ENCODE results near the gene SPI1.
A peak's percentile ranks its signal among the peaks of the same experiment; 100 is the strongest.
"Not testable (repeated sequence)": the region's sequence is repeated elsewhere in the genome, so short reads cannot be mapped to it uniquely, and the experiment has no call there.

Gene SPI1

DNA sequence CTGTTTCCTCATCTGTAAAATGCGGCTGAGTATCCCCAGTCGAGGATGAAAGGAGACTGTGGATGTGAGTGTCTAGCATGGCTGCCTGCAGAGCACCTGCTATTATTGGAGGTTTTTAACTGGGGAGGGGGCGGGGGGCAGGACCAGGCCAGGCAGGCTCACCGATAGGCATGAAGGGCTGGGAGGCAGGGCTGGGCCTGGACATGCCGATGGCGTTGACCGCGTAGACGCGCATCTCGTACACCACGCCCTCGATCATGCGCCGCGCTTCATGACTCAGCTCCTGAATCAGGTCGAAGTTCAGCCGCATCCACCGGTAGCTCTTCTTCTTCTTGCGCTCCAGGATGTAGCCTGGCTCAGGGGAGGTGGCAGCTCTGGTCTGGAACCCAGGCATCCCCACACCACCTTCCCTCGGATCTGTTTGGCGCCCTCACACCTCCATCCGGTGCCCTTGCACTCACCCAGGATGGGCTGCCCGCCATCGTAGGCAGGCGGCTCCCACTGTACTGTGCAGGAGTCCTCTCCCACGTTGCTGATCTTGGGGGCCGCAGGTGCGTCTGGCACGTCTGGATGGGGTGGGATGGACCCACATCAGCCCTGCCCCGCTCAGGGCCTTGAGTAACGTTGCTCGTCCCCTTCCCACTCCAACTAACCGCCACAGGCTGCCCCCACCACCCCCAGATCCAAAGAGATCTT lies 41.0 kb downstream of the SPI1 start:
- no peak for DNase-seq

DNA sequence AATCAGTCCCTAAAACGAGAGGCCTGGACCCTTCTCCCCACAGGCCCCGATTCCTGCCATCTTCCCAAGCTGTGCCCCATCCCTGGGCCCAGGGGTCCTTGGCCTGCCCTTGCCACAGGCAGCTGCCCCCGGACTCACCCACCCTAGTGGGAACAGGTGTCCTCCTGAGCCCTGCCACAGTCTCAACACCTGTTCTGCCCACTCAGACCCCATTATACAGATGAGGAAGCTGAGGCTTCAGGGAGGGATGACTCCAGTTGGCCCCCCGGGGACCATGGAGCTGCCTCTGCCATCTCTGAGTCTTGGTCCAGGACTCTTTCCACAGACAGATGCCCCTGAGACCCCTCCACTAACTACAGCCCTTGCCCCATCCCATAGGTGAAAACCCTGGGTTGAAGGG lies 41.8 kb downstream of the SPI1 start:
- DNase-seq = no peak

DNA sequence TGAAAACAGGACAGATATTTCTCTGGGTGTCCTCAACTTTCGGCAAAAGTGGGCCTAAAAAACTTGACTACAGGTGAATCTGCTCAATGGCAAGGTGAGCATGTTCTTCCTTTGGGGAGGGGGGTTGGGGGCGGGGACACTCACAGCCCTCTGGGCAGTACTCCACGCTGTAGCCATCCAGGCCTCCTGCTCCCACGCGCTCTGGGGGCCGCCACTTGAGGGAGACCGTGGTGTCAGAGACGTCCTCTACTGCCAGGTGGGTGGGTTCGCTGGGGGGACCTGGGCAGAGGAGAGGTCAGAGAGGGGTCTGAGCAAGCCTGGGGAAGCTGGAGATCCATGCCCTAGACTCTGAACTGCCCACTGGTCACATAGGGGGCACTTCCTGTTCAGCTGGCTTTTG lies 42.6 kb downstream of the SPI1 start:
- DNase-seq = no peak

DNA sequence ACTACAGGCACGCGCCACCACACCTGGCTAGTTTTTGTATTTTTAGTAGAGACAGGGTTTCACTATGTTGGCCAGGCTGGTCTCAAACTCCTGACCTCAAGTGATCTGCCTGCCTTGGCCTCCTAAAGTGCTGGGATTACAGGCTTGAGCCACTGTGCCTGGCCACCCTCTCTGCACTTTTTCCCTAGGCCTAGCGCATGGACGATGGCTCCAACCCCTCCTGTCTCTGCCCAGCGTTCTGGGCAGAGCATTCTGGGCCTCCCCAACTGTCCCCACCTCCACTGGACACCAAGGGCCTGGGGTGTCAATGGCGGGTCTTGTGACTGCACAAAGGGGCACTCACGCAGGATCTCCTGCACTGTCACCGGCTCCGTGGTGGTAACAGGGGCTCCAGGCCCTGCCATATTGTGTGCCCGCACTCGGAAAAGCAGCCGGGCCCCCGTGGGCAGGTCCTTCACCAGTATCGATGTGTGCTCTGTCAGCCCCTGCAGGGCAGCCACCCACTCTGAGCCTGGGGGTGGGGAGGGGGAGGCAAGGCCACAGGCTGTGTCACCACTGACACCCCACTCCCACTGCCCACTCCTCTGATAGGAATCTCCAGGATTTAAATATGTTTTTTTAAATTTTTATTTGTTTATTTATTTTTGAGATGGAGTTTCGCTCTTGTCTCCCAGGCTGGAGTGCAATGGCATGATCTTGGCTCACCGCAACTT lies 43.5 kb downstream of the SPI1 start:
- not testable (repeated sequence) for DNase-seq

DNA sequence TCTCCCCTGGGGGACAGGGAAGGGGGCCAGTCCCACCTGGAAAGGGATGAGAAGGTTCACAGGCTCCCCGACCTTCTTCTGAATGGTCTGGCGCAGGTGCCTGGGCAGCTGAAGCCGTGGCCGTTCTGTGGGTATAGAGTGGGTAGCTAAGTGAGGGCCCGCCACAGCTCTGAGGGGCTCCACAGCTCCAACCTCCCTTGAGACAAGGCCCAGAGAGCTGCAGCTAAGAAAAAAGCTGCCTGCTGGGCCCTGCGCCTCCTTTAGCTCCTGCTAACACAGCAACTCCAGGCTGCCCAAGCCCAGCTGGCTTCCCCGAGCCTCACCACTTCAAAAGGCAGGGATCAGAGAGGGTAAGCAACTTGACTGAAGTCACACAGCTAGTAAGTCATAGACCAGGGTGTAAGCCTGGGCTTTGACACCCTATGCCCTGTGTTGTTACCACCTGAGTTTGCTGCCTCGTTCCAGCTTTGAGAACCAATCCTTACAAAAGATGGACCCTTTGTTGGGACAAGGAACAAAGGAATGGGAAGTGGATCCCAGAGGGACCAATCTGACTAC lies 44.4 kb downstream of the SPI1 start:
- no peak for DNase-seq

DNA sequence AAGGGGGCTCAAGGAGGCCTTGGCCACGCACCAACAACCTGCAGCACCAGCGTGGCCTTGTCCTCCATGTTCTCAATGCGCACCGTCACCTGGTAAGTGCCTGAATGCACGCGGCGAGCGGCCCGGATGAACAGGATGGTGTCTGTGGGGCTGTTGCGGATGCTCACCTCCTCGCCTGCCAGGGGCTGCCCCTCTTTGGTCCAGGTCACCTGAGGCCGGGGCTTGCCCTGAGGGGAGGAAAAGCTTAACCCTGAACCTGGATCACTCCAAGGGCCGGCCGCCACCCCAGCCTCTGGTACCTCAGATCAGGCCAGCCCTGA lies 44.9 kb downstream of the SPI1 start:
- no peak for DNase-seq

DNA sequence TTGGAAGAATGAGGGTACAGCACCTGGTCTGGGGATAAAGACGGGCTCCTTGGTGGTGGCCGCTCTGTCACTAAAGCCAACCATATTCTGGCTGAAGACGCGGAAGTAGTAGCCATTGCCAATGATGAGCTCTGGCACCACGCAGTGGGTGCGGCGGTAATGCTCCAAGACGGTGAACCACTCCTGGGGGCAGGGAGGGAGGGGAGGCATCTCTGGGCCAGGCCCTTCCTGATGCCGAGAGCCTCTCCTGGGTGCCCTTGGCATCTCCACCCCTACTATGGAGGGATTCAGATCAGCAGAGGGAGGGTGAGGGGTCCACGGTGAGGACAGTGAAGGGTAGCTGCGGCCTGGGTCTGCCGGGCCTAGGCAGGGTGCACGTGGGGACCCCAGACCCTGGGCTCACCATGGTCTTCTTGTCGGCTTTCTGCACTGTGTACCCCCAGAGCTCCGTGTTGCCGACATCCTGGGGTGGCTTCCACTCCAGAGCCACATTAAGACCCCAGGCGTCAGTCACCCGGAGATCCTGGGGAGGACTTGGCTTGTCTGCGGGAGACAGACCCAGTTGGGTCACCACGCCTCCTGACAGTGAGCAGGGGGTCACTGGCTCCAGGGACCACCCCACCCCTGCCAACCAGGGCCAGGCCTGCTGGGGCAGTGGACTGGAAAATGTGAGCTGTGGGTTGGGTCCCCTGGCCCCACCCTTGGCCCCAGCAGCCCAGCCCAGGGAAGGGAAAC lies 45.4 kb downstream of the SPI1 start:
- no peak for DNase-seq

DNA sequence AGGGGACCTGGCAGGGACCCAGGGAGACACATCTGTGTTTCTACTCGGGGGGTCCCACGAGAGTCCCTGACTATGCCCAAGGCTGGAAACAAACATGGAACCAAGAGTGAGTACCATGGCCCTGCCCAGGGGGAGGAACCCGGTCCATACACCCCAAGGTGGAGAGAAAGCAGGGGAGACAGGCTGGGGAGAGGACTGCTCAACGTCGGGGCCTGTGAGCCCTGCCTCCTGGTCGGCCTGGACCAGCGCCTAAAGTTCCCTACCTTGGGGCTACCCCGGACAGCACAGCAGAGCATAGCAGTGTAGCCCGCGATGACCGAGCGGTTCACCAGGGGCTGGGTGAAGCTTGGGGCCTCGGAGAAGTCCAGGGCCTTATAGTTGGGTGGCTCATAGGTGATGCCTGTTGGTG lies 46.0 kb downstream of the SPI1 start:
- DNase-seq = no peak

DNA sequence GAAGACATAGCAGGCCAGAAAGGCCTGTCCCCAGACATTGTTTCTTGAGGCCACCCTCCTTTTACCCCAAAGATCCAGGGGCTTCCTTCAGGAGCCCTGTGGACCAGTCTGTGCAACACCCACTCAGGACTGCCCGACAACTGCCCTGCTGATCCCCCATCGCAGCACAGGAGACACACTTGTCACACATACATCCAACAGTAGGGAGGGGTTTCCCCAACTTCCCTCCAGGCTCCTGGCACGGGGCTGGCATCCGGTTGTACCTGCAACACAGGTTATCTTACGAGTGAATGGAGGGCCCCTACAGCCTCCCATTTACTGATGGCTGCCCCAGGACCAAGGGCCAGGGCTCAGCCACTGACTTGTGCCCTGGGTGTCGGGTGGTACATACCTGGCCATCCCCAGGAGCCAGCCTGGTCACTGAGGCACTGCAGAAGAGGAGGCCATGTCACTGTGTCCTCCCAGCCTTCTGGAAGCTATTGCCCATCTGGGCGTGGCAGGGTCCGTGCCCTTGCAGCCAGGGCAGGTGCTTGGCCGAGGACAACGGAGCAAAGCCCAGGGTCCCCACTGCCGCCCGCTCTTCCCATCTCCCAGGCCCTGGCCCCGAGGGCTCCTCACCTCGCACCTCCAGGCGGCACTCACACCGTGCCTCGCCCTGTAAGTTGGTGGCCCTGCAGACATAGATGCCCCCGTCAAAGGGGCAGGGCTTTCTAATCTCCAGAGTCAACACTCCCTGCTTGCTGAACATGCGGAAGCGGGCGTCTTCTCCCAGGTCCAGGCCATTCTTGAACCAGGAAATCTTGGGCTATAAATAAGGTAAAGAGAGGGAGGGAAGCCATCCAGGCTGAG lies 46.7 kb downstream of the SPI1 start:
- no peak for DNase-seq

DNA sequence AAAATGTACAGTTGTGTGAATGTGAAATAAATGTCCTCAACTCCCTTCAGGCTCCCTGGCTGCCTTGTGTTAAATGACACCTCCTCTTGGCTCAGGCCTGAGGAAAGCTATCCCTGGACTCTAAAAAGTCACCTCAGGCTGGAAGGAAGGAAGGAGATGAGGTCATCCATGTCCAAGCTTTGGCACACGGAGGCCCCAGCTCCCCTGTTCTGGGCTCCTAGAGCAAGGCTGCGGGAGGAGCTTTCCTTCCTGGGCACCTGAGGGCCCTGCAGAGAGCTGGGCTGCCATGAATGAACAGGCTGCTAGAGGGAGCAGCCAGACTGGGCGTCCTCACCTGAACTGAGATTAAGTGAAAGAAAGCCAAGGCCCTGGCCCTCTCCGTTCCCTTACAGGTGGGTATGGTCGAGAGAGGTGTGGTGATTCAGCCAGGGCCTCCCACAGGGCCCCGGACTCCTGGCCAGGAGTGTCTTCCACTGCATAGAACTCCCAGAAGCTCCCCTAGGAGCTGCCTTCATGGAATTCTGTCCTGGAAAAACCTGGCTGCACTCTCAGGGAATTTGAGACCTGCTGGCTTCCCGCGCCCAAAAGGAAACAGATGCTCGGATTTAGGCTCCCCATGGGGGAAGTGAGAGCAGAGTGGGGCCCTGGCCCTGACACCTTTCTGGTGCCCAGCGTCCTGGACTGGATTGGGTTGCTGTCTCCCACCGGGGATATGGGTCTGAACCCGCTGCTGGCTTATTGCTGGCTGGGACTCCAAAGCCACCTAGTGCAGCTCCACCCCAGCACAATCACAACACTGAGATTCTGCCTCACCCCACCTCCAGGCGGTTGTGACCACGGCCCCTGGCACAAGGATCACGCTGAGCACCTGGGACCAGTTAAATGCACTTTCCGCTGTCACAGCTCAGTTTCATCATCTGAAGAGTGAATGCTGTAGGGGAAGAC lies 48.1 kb downstream of the SPI1 start:
- DNase-seq = no peak

DNA sequence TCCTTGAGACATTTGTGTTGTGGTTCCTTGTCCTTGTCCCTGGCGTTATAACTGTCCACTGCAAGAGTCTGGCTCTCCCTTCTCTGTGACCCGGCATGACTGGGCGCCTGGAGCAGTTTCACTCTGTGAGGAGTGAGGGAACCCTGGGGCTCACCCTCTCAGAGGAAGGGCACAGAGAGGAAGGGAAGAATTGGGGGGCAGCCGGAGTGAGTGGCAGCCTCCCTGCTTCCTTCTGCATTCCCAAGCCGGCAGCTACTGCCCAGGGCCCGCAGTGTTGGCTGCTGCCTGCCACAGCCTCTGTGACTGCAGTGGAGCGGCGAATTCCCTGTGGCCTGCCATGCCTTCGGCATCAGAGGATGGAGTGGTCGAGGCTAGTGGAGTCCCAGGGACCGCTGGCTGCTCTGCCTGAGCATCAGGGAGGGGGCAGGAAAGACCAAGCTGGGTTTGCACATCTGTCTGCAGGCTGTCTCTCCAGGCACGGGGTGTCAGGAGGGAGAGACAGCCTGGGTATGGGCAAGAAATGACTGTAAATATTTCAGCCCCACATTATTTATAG lies 48.8 kb downstream of the SPI1 start:
- DNase-seq = no peak

DNA sequence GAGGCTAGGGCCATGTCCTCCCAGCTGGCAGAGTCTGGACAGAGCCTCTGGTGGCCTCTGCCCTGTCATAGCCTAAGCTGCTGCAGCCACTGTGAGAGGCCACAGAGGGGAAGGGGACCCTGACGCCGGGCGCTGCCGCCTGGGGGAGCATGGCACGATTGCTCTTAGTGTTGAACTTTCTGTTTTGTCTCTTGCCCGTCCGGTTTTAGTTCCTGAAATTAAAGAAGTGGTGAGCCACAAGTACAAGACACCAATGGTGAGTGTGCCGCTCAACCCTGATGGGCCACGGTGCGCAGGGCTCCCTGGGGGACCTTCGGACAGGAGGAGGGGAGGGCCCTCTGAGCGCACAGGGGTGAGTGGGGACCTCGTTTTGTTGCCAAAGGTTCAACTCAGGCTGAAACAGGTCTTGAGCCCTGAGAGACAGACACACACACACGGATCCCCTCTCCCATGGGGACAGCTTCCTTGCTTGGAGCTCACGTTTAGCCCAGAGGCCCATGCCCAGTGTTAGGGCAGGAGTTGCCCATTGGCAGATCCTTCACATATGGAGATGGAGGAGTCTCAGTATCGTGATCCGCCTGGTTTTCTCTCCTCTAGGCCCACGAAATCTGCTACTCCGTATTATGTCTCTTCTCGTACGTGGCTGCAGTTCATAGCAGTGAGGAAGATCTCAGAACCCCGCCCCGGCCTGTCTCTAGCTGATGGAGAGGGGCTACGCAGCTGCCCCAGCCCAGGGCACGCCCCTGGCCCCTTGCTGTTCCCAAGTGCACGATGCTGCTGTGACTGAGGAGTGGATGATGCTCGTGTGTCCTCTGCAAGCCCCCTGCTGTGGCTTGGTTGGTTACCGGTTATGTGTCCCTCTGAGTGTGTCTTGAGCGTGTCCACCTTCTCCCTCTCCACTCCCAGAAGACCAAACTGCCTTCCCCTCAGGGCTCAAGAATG lies 49.6 kb downstream of the SPI1 start:
- DNase-seq = no peak

DNA sequence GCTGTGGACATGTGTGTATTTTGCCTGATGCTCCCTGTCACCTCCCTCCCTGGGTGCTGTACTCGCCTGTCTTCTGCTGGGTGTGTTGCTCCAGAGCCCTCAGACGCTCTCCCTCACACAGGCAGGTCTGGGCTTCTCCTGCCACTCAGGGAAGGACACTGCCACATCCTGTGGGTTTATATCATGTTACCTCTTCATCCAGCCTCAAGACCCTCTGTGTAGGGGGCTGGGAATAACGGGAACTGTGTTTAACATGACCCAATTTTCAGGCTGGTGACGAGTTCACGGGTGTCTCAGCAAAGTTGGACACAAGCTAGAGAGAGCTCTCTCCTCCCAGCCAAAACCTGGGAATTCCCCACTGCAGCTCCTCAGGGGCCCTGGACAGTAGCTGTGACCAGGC lies 50.4 kb downstream of the SPI1 start:
- no peak for DNase-seq

DNA sequence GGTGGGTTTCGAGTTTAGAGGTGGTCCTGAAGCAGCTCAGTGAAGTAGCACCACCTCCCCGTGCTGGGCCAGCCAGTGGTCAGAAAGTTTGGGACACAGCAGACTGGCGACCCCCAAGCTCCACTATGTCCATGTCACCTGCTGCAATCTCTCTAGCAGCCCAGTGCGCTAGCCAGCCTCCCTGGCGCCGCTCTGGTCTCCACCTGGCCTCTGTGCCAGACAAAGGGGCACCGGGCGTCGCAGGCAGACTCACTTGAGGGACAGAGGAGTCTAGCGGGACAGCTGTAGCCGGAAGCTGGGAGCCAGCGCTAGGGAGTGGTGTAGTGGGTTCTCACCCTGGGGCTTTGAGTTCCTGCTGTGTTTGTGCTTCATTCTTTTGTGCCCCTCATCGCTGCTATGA lies 51.3 kb downstream of the SPI1 start:
- DNase-seq = no peak

DNA sequence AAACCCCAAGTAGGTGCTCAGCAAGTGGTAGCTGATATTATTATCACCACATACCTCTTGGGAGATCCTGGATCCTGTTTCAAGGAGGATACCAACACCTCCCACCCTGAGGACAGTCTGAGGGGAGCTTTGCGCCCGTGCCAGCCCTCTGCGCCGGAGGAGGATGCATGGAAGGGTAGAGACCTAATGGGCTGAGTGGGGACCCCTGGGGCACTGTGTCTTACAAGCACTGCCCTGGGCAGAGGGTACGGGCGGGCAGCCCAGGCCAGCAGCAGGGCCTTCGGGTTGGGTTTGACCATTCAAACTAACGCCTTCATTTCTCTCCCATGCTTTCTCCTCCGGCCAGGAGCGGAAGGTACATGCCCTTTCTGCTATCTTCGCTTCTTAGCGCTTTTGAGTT lies 52.1 kb downstream of the SPI1 start:
- DNase-seq = no peak

DNA sequence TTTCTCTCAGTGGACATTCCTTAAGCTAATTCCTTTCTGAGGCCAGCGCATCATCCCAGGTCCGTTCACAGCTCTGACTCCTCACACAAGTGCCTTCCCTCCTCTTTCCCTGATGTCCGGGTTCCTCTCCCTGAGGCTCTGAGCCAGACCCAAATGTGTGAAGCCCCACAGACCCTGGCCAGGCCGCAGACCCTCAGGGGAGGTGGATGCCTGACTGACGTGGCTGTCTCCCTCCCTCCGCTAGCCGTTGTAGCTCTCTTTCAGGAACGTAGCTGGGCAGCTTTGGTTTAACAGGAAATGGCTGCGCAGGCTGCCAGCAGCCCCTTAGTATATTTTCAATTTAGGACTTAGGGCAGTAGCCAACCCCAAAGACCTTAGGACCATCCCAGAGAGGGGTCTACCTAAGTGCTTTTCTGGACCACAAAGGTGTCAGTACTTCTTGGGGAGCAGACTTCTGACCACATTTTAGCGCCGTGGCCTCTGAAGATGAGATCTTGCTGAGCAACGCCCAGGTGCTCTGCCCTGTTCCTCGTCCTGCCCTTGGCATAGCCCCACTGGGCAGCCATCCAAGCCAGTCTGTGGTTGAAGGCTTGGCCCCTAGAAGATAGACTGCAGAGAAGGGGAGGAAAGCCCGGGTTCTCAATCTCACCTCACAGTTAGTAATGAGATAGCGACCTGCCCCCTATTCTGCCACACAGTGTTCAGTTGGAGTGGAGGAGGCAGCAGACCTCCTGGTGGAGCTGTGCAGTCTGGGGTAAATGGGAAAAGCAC lies 52.9 kb downstream of the SPI1 start:
- no peak for DNase-seq

DNA sequence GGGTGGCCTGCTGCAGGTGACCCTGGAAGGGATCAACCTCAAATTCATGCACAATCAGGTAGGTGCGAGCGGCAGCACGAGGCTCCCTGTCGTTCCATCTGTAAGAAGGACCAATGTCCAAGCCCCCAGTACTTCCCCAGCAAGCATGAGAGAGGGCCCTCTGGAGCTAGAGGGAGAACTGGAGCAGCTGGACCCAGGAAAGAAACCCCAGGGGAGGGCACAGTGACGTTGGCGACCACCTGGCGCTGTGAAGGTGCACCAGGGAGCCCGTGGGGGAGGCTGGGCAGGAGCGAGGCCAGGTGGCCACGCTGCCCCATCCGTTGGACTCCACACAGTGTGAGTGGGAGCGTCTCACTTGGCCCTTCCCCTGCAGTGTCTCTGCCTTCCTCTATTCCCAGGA lies 53.8 kb downstream of the SPI1 start:
- DNase-seq = no peak

DNA sequence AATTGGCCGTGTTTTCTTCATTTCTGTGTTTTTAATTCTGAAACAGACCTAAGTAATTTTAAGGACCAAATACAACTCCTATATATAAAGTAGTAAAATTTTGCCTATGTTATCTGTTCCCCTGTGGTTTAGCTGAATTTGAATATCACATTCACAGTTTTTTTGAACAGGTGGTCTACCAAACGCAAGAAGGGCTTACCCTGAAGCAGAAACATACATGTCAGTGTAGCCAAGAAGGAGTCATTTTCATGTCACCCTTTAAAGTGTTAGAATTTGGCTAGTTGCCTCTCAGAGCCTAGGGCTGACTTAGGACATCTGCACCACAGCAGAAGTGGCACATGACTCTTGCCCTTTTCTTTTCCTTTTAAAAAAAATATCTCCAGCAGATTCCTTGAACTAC lies 60.2 kb downstream of the SPI1 start:
- DNase-seq = no peak

DNA sequence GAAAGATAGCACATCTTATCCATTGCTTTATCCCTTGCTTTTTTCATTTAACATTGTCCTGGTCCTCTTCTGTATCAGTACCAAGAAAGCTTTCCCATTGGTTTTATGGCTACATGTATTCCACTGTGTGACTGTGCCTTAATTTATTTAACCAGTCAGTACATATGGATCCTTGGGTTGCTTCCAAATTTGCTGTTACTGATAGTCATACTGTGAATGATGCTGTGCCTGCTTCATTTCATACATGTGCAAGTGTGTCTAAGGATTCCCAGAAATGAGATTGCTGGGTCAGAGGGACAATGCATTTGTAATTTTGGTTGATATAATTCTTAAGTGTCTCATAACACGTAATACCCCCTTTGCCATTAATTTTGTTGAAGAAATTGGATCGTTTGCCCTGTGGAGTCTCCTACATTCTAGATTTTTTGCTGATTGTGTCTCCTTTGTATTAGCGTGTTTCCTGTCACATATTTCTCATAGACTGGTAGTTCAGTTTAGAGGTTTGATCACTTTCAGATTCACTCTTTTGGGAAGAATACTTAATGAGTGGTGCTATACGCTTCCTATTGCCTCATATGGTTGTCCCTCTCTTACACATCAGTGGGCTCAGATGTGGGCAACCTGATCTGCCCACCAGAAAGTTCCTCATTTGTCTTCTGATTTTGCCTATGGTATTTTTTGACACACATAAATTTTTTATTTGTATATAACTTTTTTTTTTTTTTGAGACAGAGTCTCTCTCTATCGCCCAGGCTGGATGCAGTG lies 61.1 kb downstream of the SPI1 start:
- DNase-seq = peak in 1 of 5 donors; percentile 30
